Body of pancreas (tissue), 4 donors: Measurements from ENCODE around the gene LTA. TPM values are rescaled to one million over a fixed set of nuclear protein-coding genes. Genes with fewer than 3 reads are reported as not detected.

Experiments
- ATAC-seq: fragments of 150-250 bp; one replicate; pipeline ENCODE4 v1.9.1; 2016
- DNase-seq, 4 donors: peaks; one replicate each; pipeline ENCODE4 v3.0.0-alpha.2; 2019
- H3K27ac ChIP-seq, 4 donors: fragments of 200-600 bp; sonication (generic); 1 replicate in 3 of 4; 2 replicates in 1 of 4; pipeline versions ENCODE4 v1.5.1 to v1.6.1; 2016 to 2019; ENCODE audit warnings: mild to moderate bottlenecking in 1 of 4, mixed read lengths in 1 of 4, moderate library complexity in 1 of 4
- H3K27me3 ChIP-seq, 2 donors: fragments of 200-600 bp; sonication (generic); one replicate each; pipeline ENCODE4 v1.6.0; 2016; ENCODE audit warnings: mild to moderate bottlenecking in 1 of 2
- H3K36me3 ChIP-seq, 2 donors: fragments of 200-600 bp; sonication (generic); replicated peaks in 1 of 2; 2 replicates each; pipeline ENCODE4 v1.5.1; 2016; ENCODE audit warnings: low read depth in 2 of 2; ENCODE audit not compliant: insufficient read depth in 1 of 2
- H3K4me1 ChIP-seq: fragments of 200-600 bp; sonication (generic); one replicate; pipeline ENCODE4 v1.6.0; 2016
- H3K4me3 ChIP-seq, 2 donors: fragments of 200-600 bp; sonication (generic); 1 replicate in 1 of 2; 2 replicates in 1 of 2; pipeline ENCODE4 v1.5.1; 2016 to 2019
- H3K9me3 ChIP-seq, 3 donors: fragments of 200-600 bp; sonication (generic); 1 replicate in 2 of 3; 2 replicates in 1 of 3; pipeline ENCODE4 v1.5.1; 2016
- POLR2A ChIP-seq, 3 donors: fragments of 450-650 bp; IDR thresholded peaks; one replicate each; pipeline ENCODE4 v1.6.1; 2016; ENCODE audit warnings: antibody characterized with exemption in 3 of 3, mild to moderate bottlenecking in 2 of 3
- WGBS, 2 donors: methylation state at CpG; one replicate each; pipeline ENCODE4 v1.1.5; 2017; 5-methylcytosine and 5-hydroxymethylcytosine counted together
- intact Hi-C: fragments of 100-400 bp; cut with DNase I; formaldehyde crosslinking; loops from one replicate; pipeline ENCODE4 v1.15.1; 2023
- total RNA-seq, 2 donors: library from RNA; depleted of rRNA; stranded (reverse); fragments of >200 nt; gene quantifications; one replicate each; pipeline ENCODE4 v1.1.0, GENCODE V29; 2016
- TF ChIP-seq, protein P1 (sequence below), 7 experiments: fragments of 450-650 bp in 4 of 7; fragments of 200-600 bp in 3 of 7; sonication (generic) in 3 of 7; IDR thresholded peaks; one replicate each; pipeline ENCODE4 v1.5.1; 2016 to 2019; ENCODE audit warnings: antibody characterized with exemption in 7 of 7

Gene LTA
- total RNA-seq, 2 donors from 2014 or later: not detected

DNA sequence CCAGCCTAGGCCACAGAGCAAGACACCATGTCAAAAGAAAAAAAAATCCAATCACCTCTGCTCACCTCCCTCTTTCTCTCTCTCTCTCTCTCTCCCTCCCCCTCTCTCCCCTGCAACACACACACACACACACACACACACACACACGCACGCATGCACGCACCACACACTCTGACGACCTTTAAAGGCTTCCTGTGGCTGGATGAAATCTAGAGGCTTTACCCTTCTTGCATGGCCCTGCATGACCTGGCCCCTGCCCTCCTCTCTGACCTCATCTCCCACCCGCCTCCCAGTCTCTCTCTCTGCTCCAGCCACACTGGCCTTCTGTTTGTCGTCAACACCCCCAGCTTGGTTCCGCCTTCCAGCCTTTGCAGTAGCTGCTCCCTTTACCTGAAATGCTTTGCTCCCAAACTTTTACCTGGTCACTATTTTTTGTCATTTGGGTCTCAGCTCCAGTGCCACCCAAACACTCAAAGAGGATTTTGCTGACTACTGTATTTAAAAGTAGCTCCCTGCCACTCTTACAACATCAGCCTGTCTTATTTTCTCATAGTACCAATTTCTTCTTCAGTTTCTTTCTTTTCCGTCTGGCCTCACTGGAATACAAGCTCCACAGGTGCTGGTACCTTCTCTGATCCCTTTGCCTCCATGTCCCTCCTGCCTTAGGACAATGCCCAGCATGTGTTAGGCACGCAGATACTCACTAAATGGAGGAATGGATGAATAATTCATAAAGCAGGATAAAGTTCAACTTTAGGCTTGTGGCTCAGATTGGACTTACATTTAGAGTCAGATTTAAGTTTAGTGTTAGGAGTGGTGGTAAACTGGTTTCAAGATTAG, 4.3 kb upstream of the LTA start:
- TF ChIP-seq, protein P1, sequence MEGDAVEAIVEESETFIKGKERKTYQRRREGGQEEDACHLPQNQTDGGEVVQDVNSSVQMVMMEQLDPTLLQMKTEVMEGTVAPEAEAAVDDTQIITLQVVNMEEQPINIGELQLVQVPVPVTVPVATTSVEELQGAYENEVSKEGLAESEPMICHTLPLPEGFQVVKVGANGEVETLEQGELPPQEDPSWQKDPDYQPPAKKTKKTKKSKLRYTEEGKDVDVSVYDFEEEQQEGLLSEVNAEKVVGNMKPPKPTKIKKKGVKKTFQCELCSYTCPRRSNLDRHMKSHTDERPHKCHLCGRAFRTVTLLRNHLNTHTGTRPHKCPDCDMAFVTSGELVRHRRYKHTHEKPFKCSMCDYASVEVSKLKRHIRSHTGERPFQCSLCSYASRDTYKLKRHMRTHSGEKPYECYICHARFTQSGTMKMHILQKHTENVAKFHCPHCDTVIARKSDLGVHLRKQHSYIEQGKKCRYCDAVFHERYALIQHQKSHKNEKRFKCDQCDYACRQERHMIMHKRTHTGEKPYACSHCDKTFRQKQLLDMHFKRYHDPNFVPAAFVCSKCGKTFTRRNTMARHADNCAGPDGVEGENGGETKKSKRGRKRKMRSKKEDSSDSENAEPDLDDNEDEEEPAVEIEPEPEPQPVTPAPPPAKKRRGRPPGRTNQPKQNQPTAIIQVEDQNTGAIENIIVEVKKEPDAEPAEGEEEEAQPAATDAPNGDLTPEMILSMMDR (IDR thresholded peaks at IDR 0.05): no peak
- no peak for TF ChIP-seq POLR2A (IDR thresholded peaks at IDR 0.05)
- no peak for ATAC-seq

DNA sequence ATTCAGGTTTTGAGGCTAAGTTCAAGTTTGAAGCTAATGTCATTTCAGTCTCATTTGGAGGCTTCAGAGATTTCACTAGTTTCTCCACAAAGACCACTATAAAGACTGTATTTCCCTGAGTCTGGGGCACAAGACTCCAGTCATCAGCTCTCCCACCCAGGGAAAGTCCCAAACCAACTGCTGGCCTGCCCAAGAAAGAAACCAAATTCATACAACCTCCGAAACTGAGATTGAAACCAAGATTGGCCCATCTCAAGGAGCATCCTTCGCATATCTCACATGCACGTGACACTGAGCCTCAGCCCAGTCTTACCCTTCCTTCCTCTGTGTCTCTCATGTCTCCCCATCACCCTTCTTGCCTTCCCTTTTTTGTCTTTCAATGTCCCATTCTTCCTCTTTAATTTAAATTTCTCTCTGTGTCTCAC, 3.5 kb upstream of the LTA start:
- Histone ChIP-seq H3K4me3 (no peak overlapping the region), H3K27ac (no peak overlapping the region), H3K9me3 (no peaks in the 10 kb centered on the region), H3K36me3 (no peaks in the 10 kb centered on the region), H3K4me1 (no peaks in the 10 kb centered on the region), H3K27me3 (no peaks in the 10 kb centered on the region)
- intact Hi-C loops: no loop called here
- TF ChIP-seq POLR2A (IDR thresholded peaks at IDR 0.05): no peak
- TF ChIP-seq, protein P1 (IDR thresholded peaks at IDR 0.05): no peak
- DNase-seq (peak in 1 of 4 donors; percentile 49), ATAC-seq (no peak)
- WGBS, 2 donors: 54 to 66% methylated on average over 3 of the region's 3 CpGs

More for the DNA sequence above, 4.3 kb upstream of the LTA start:
- Histone ChIP-seq H3K4me1 (no peaks in the 10 kb centered on the region), H3K9me3 (no peaks in the 10 kb centered on the region), H3K27ac (no peak overlapping the region), H3K36me3 (no peaks in the 10 kb centered on the region), H3K4me3 (no peak overlapping the region), H3K27me3 (no peaks in the 10 kb centered on the region)
- DNase-seq: no peak
- intact Hi-C loops: no loop called here
- WGBS, 2 donors: 46 to 60% methylated on average over 8 to 9 of the region's 9 CpGs

DNA sequence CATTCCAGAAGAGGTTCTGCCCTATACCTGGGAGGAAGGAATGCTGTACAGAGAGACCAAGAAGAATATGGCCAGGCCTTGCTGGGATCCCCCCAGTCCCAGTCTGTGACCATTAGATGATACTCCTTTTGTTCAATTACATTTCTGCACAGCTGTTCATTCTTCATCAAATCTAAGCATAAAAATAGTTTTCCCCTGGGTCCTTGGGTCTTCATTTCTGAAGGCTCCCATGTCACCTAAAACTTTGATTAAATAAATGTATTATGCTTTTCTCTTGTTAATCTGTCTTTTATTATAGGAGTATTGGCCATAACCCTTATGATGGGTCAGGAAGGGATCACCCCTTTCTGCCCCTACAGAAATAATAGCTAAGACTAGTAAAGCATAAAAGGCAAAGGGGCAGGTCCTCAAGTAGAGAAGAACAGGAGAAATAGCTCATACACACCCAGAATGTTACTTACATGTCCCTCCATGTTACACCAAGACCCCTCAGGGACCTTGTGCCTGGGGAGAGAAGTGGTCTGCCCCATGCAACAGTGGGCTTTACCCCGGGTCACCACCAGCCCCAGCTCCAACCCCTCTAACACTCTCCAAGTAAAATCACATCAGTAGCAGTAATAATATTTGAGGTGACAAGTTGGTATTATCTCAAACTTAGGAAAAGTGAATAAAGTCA, 2.1 kb upstream of the LTA start:
- Histone ChIP-seq H3K27ac (no peak overlapping the region), H3K4me1 (no peaks in the 10 kb centered on the region), H3K4me3 (no peak overlapping the region), H3K36me3 (no peaks in the 10 kb centered on the region), H3K9me3 (no peaks in the 10 kb centered on the region), H3K27me3 (no peaks in the 10 kb centered on the region)
- DNase-seq: no peak
- no peak for ATAC-seq
- 35 to 42% methylated on average over 1 of the region's 1 CpG for WGBS, 2 donors
- intact Hi-C loops: no loop called here
- TF ChIP-seq, protein P1 (IDR thresholded peaks at IDR 0.05): no peak
- TF ChIP-seq POLR2A (IDR thresholded peaks at IDR 0.05): no peak

DNA sequence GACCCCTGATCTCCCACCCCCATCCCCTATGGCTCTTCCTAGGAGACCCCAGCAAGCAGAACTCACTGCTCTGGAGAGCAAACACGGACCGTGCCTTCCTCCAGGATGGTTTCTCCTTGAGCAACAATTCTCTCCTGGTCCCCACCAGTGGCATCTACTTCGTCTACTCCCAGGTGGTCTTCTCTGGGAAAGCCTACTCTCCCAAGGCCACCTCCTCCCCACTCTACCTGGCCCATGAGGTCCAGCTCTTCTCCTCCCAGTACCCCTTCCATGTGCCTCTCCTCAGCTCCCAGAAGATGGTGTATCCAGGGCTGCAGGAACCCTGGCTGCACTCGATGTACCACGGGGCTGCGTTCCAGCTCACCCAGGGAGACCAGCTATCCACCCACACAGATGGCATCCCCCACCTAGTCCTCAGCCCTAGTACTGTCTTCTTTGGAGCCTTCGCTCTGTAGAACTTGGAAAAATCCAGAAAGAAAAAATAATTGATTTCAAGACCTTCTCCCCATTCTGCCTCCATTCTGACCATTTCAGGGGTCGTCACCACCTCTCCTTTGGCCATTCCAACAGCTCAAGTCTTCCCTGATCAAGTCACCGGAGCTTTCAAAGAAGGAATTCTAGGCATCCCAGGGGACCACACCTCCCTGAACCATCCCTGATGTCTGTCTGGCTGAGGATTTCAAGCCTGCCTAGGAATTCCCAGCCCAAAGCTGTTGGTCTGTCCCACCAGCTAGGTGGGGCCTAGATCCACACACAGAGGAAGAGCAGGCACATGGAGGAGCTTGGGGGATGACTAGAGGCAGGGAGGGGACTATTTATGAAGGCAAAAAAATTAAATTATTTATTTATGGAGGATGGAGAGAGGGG, 1.4 kb downstream of the LTA start:
- no peak for TF ChIP-seq POLR2A (IDR thresholded peaks at IDR 0.05)
- TF ChIP-seq, protein P1 (IDR thresholded peaks at IDR 0.05): no peak
- intact Hi-C loops: no loop called here
- no peak overlapping the region for H3K27ac ChIP-seq
- no peaks in the 10 kb centered on the region for H3K27me3 ChIP-seq
- no peaks in the 10 kb centered on the region for H3K9me3 ChIP-seq
- no peak for ATAC-seq
- no peak for DNase-seq
- H3K4me1 ChIP-seq: peaks cover 5% of the 10 kb centered on the region
- no peak overlapping the region for H3K4me3 ChIP-seq
- WGBS, 2 donors: 72 to 75% methylated on average over 9 of the region's 9 CpGs
- no peaks in the 10 kb centered on the region for H3K36me3 ChIP-seq
